HepG2 (cell line): ENCODE results near the gene ARFGEF3. TPM values are rescaled to one million over a fixed set of nuclear protein-coding genes. Genes with fewer than 3 reads are reported as not detected.

Experiments used
- ATAC-seq: fragments of 200-7000 bp; cut with Tn5 transposase; 3 replicates; pipeline ENCODE4 v1.9.1; 2020; ENCODE audit warnings: mild to moderate bottlenecking, moderate library complexity
- BruUV-seq: library from RNA; stranded (reverse); fragments of 400-500 nt; replicated peaks from 2 replicates; lab custom pipeline; 2021; lab: Mats Ljungman, UMichigan
- CTCF ChIA-PET: fragments of 300-600 bp; formaldehyde crosslinking; extraction: SDS; loops from one replicate; lab custom pipeline; 2021; ENCODE audit warnings: low total read pairs, inconsistent platforms, low intra/inter-chr PET ratio; lab: Yijun Ruan, JAX
- POLR2A ChIA-PET: fragments of 350-600 bp; sonication (Branson Sonifier 250); formaldehyde crosslinking; loops from one replicate; lab custom pipeline; 2020; ENCODE audit warnings: antibody characterized with exemption, inconsistent platforms; lab: Yijun Ruan, JAX
- DNase-seq: peaks from one replicate; pipeline ENCODE4 v3.0.0-alpha.2; 2015; ENCODE audit warnings: low spot score
- FAIRE-seq: peaks from 3 replicates; lab custom pipeline; 2011; peaks lifted over from hg19 to GRCh38; lab: Jason Lieb, UNC
- H2AFZ ChIP-seq: one replicate; pipeline ENCODE4 v1.6.1; 2011; ENCODE audit warnings: low read length, inconsistent platforms
- H3K27ac ChIP-seq: fragments of 300-600 bp; 3 replicates; pipeline ENCODE4 v1.8.0; 2011; ENCODE audit warnings: mixed run types, mild to moderate bottlenecking, mixed read lengths, low read length, inconsistent platforms; ENCODE audit not compliant: insufficient read depth; ENCODE audit errors: extremely low read length
- H3K27me3 ChIP-seq, 2 experiments: fragments of 200-600 bp in 1 of 2; 2 replicates in 1 of 2; 3 replicates in 1 of 2; pipeline versions ENCODE4 v1.6.0 to v1.8.0; 2011; ENCODE audit warnings: low read length in 2 of 2, mild to moderate bottlenecking in 2 of 2, moderate library complexity in 2 of 2, inconsistent platforms in 1 of 2; ENCODE audit not compliant: insufficient read depth in 2 of 2, control insufficient read depth in 1 of 2
- H3K36me3 ChIP-seq, 2 experiments: fragments of 200-600 bp in 1 of 2; replicated peaks in 1 of 2; 2 replicates in 1 of 2; 3 replicates in 1 of 2; pipeline versions ENCODE4 v1.5.1 to v1.8.0; 2011; ENCODE audit warnings: low read length in 2 of 2, inconsistent platforms in 1 of 2; ENCODE audit not compliant: insufficient read depth in 2 of 2, control insufficient read depth in 1 of 2
- H3K4me1 ChIP-seq: 2 replicates; pipeline ENCODE4 v1.5.1; 2012; ENCODE audit warnings: low read length, inconsistent platforms; ENCODE audit not compliant: insufficient read depth
- H3K4me2 ChIP-seq: 2 replicates; pipeline ENCODE4 v1.6.0; 2011; ENCODE audit warnings: low read depth, low read length, inconsistent platforms
- H3K4me3 ChIP-seq, 3 experiments: fragments of 200-600 bp in 1 of 3; sonication (generic), shearing (Covaris generic) in 1 of 3; replicated peaks in 1 of 3; 2 replicates each; pipeline ENCODE4 v1.5.1; 2011 to 2016; ENCODE audit warnings: low read length in 3 of 3, inconsistent platforms in 2 of 3, low read depth in 2 of 3, mild to moderate bottlenecking in 2 of 3, control low read depth in 1 of 3, mixed read lengths in 1 of 3; ENCODE audit not compliant: insufficient read depth in 1 of 3
- H3K79me2 ChIP-seq: one replicate; pipeline ENCODE4 v1.6.1; 2011; ENCODE audit warnings: low read length, inconsistent platforms; ENCODE audit not compliant: insufficient read depth
- H3K9ac ChIP-seq: 2 replicates; pipeline ENCODE4 v1.6.0; 2011; ENCODE audit warnings: mild to moderate bottlenecking, low read depth, low read length, inconsistent platforms; ENCODE audit not compliant: insufficient read depth
- H3K9me3 ChIP-seq: 2 replicates; pipeline ENCODE4 v1.5.1; 2012; ENCODE audit warnings: mild to moderate bottlenecking, low read length
- H4K20me1 ChIP-seq: 2 replicates; pipeline ENCODE4 v1.6.0; 2011; ENCODE audit warnings: inconsistent platforms, mild to moderate bottlenecking, low read length, moderate library complexity; ENCODE audit not compliant: insufficient read depth
- CEBPB ChIP-seq: IDR thresholded peaks from 2 replicates; pipeline ENCODE4 v1.6.1; 2011; ENCODE audit warnings: low read depth, low read length, improper control_type of control experiment, borderline replicate concordance
- GABPB1 ChIP-seq: IDR thresholded peaks from 2 replicates; pipeline ENCODE4 v1.6.1; 2016; ENCODE audit warnings: mild to moderate bottlenecking, missing genetic modification reagents, moderate library complexity, missing compliant biosample characterization
- ISX ChIP-seq: sonication (generic); formaldehyde crosslinking; conservative IDR thresholded peaks from 2 replicates; pipeline ENCODE4 v1.5.0; 2020; ENCODE audit warnings: missing genetic modification reagents
- WGBS: methylation state at CpG from one replicate; pipeline ENCODE4 v1.1.6; 2017; ENCODE audit warnings: low lambda C conversion rate; 5-methylcytosine and 5-hydroxymethylcytosine counted together
- in situ Hi-C: cut with HindIII; loops from 2 replicates; pipeline ENCODE4 v1.10.0; 2017; ENCODE audit warnings: low pct_unique_long_range_greater_than_20kb; ENCODE audit not compliant: extremely low pct_ligation_motif_present
- intact Hi-C: fragments of 100-400 bp; cut with micrococcal nuclease; formaldehyde crosslinking; loops from one replicate; pipeline ENCODE4 v1.10.0; 2022; ENCODE audit not compliant: unreplicated experiment
- polyA plus RNA-seq, 8 experiments: library from polyadenylated mRNA; depleted of rRNA in 3 of 8; stranded (reverse) in 7 of 8; unstranded in 1 of 8; fragments of >200 nt; fragmentation: Illumina TruSeq in 4 of 8; extraction: Trizol in 4 of 8; gene quantifications; 2 replicates each; pipeline versions ENCODE4 v1.2.1 to v1.2.3, GENCODE V29; 2011 to 2016; ENCODE audit warnings: low read depth in 4 of 8, missing spikeins in 1 of 8, mixed read lengths in 1 of 8; ENCODE audit not compliant: insufficient read depth in 1 of 8
- total RNA-seq, 5 experiments: library from RNA; depleted of rRNA; stranded (reverse); fragments of >200 nt; fragmentation: Illumina TruSeq; extraction: Trizol; gene quantifications; 2 replicates each; pipeline ENCODE4 v1.2.3, GENCODE V29; 2016; ENCODE audit warnings: low read depth in 1 of 5
- TF ChIP-seq, protein P1 (sequence below): sonication (generic); formaldehyde crosslinking; IDR thresholded peaks from 2 replicates; pipeline ENCODE4 v1.5.0; 2020; ENCODE audit warnings: missing genetic modification reagents
- TF ChIP-seq, protein P2 (sequence below), 2 experiments: sonication (generic) in 1 of 2; formaldehyde crosslinking in 1 of 2; IDR thresholded peaks; 2 replicates each; pipeline versions ENCODE4 v1.4.0 to v1.6.1; 2016 to 2020; ENCODE audit warnings: borderline replicate concordance in 1 of 2, low read depth in 1 of 2, mild to moderate bottlenecking in 1 of 2, missing genetic modification reagents in 1 of 2

Gene ARFGEF3
- total and polyA plus RNA-seq, 2 of the 13 experiments (the other 11 are each of a cell fraction or from before 2014, with no cell fraction given) = 0.60 to 2.6 TPM

DNA sequence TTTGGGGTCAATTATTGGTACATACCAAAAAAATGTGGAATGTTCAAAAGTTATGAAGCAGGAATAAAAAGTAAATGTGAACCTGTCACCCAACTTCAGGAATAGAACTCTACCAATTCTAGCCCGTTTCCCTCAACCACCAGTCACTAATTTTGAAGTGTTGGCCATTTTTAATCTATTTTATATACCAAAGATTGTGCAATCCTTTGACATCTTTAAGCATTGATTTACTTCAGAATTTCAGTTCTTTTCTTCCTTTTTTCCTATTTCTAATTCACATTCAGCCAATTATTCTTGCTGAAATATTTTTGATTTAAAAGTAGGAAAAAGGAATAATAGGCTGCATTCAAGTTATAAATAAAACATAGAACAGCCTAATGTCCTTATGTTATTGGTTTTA, 169.0 kb downstream of the ARFGEF3 start:
- DNase-seq (no peak), FAIRE-seq (no peak), ATAC-seq (no peak)
- 70% methylated on average over 1 of the region's 1 CpG for WGBS
- POLR2A ChIA-PET = no interaction called here
- H3K4me2 ChIP-seq = no peak overlapping the region
- H4K20me1 ChIP-seq = no peaks in the 10 kb centered on the region
- in situ Hi-C loops = no loop called here
- no peaks in the 10 kb centered on the region for H3K36me3 ChIP-seq
- no peak overlapping the region for H3K9ac ChIP-seq
- H3K4me3 ChIP-seq = no peak overlapping the region
- H3K27me3 ChIP-seq = no peaks in the 10 kb centered on the region
- H2AFZ ChIP-seq = no peak overlapping the region
- no peak overlapping the region for H3K27ac ChIP-seq
- H3K4me1 ChIP-seq = no peaks in the 10 kb centered on the region
- intact Hi-C loops = no loop called here
- BruUV-seq = no TSS peak
- TF ChIP-seq GABPB1 (CRISPR knock-in tag) = no peak
- TF ChIP-seq, protein P1, sequence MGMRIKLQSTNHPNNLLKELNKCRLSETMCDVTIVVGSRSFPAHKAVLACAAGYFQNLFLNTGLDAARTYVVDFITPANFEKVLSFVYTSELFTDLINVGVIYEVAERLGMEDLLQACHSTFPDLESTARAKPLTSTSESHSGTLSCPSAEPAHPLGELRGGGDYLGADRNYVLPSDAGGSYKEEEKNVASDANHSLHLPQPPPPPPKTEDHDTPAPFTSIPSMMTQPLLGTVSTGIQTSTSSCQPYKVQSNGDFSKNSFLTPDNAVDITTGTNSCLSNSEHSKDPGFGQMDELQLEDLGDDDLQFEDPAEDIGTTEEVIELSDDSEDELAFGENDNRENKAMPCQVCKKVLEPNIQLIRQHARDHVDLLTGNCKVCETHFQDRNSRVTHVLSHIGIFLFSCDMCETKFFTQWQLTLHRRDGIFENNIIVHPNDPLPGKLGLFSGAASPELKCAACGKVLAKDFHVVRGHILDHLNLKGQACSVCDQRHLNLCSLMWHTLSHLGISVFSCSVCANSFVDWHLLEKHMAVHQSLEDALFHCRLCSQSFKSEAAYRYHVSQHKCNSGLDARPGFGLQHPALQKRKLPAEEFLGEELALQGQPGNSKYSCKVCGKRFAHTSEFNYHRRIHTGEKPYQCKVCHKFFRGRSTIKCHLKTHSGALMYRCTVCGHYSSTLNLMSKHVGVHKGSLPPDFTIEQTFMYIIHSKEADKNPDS (CRISPR knock-in tag) = no peak
- TF ChIP-seq ISX (CRISPR knock-in tag) = no peak
- TF ChIP-seq, protein P2, sequence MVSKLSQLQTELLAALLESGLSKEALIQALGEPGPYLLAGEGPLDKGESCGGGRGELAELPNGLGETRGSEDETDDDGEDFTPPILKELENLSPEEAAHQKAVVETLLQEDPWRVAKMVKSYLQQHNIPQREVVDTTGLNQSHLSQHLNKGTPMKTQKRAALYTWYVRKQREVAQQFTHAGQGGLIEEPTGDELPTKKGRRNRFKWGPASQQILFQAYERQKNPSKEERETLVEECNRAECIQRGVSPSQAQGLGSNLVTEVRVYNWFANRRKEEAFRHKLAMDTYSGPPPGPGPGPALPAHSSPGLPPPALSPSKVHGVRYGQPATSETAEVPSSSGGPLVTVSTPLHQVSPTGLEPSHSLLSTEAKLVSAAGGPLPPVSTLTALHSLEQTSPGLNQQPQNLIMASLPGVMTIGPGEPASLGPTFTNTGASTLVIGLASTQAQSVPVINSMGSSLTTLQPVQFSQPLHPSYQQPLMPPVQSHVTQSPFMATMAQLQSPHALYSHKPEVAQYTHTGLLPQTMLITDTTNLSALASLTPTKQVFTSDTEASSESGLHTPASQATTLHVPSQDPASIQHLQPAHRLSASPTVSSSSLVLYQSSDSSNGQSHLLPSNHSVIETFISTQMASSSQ (IDR thresholded peaks at IDR 0.05; ENCODE audit: low read depth) = no peak
- TF ChIP-seq, protein P2 (CRISPR knock-in tag; IDR thresholded peaks at IDR 0.05; ENCODE audit: borderline replicate concordance) = no peak
- peak; percentile 62; the same call in 1 of the 2 replicates for TF ChIP-seq CEBPB
- TF ChIP-seq, all 625 proteins: peak for 1
- CTCF ChIA-PET = no interaction called here
- Histone ChIP-seq H3K9me3 (no peaks in the 10 kb centered on the region), H3K79me2 (no peaks in the 10 kb centered on the region)
